ENCODE measurements around the gene SGSM2.

DNA sequence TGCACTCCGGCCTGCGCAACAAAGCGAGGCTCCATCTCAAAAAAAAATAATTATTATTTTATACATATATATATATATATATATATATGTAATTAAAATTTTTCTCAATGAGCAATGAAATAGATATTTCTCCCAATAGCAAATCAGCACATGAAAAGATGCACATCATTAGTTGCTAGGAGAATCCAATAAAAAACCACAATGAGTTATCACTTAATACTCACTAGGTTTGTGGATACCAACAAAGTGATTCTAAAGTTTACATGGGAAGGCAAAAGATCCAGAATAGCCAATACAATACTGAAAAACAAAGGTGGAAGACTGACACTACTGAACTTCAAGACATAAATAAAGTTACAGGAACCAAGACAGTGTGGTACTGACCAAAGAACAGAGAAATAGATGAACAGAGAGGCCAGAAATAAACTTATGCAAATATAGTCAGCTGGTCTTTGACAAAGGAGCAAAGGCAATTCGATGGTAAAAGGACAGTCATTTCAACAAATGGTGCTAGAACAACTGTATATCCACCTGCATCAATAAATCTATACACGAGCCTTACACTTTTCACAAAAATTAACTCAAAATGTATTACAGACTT is 47.3 kb upstream of the SGSM2 start:
- TF ChIP-seq, protein P1, sequence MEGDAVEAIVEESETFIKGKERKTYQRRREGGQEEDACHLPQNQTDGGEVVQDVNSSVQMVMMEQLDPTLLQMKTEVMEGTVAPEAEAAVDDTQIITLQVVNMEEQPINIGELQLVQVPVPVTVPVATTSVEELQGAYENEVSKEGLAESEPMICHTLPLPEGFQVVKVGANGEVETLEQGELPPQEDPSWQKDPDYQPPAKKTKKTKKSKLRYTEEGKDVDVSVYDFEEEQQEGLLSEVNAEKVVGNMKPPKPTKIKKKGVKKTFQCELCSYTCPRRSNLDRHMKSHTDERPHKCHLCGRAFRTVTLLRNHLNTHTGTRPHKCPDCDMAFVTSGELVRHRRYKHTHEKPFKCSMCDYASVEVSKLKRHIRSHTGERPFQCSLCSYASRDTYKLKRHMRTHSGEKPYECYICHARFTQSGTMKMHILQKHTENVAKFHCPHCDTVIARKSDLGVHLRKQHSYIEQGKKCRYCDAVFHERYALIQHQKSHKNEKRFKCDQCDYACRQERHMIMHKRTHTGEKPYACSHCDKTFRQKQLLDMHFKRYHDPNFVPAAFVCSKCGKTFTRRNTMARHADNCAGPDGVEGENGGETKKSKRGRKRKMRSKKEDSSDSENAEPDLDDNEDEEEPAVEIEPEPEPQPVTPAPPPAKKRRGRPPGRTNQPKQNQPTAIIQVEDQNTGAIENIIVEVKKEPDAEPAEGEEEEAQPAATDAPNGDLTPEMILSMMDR (IDR thresholded peaks at IDR 0.05; ENCODE audit: low read length), result no peak
- no peak for TF ChIP-seq EZH2 (optimal IDR thresholded peaks at IDR 0.05; ENCODE audit: low read depth, low read length)
